ENCODE data around the gene TMEM150C.

- TF ChIP-seq CTCF (IDR thresholded peaks at IDR 0.05): no peak
- no peak for TF ChIP-seq EP300 (IDR thresholded peaks at IDR 0.05)
Measured at GRCh38 chr4:82560853-82561785, 669 bp downstream of the TMEM150C start.
